ENCODE data around the gene NRN1L.

GRCh38 chr16:67934306-67935100 lies 49.8 kb downstream of the NRN1L start:
- no peak for TF ChIP-seq MAFK (IDR thresholded peaks at IDR 0.05; ENCODE audit: low read depth, low read length)
- no peak for TF ChIP-seq CTCF (conservative IDR thresholded peaks at IDR 0.05; ENCODE audit: low read depth, low read length)
- no peak for TF ChIP-seq MAZ (IDR thresholded peaks at IDR 0.05; ENCODE audit: borderline replicate concordance, low read depth, low read length)
- no peak for TF ChIP-seq POLR2A (IDR thresholded peaks at IDR 0.05; ENCODE audit: low read depth, low read length)
- TF ChIP-seq FOS (IDR thresholded peaks at IDR 0.05; ENCODE audit: low read depth, low read length), result no peak
- no peak for TF ChIP-seq CEBPB (IDR thresholded peaks at IDR 0.05; ENCODE audit: low read depth, low read length)
